AG08396 (cell line): Measurements from ENCODE around the gene JDP2.

Source experiments
- DNase-seq: peaks from one replicate; pipeline ENCODE4 v3.0.0; 2012; ENCODE audit warnings: low spot score, mixed read lengths

The JDP2 gene

GRCh38 chr14:75409316-75410205, 18.3 kb upstream of the JDP2 start:
- DNase-seq, result no peak

GRCh38 chr14:75411214-75411540, 16.6 kb upstream of the JDP2 start:
- no peak for DNase-seq

- no peak for DNase-seq
Measured at GRCh38 chr14:75413013-75413412, 14.8 kb upstream of the JDP2 start.

GRCh38 chr14:75417674-75418073, 10.1 kb upstream of the JDP2 start:
- DNase-seq, result peak; percentile 63

- no peak for DNase-seq
Measured at GRCh38 chr14:75418850-75419768, 8.7 kb upstream of the JDP2 start.

- peak; percentile 83 for DNase-seq
Measured at GRCh38 chr14:75422169-75422568, 5.7 kb upstream of the JDP2 start.

GRCh38 chr14:75424496-75424895, 3.3 kb upstream of the JDP2 start:
- no peak for DNase-seq

GRCh38 chr14:75425446-75425845, 2.4 kb upstream of the JDP2 start:
- DNase-seq, result no peak

GRCh38 chr14:75426332-75427125, 1.3 kb upstream of the JDP2 start:
- no peak for DNase-seq

- no peak for DNase-seq
Measured at GRCh38 chr14:75427126-75427481, 718 bp upstream of the JDP2 start.

- peak; percentile 62 for DNase-seq
Measured at GRCh38 chr14:75428230-75429104, 645 bp downstream of the JDP2 start.

- no peak for DNase-seq
Measured at GRCh38 chr14:75429562-75429961, 1.7 kb downstream of the JDP2 start.

- DNase-seq, result peak; percentile 65
Measured at GRCh38 chr14:75430116-75430515, 2.3 kb downstream of the JDP2 start.

GRCh38 chr14:75430526-75430925, 2.7 kb downstream of the JDP2 start:
- DNase-seq, result no peak

- DNase-seq, result no peak
Measured at GRCh38 chr14:75430976-75431375, 3.2 kb downstream of the JDP2 start.

- no peak for DNase-seq
Measured at GRCh38 chr14:75431827-75432226, 4.0 kb downstream of the JDP2 start.

GRCh38 chr14:75432411-75432810, 4.6 kb downstream of the JDP2 start:
- DNase-seq, result no peak

- DNase-seq, result no peak
Measured at GRCh38 chr14:75433631-75434071, 5.8 kb downstream of the JDP2 start.

- DNase-seq, result no peak
Measured at GRCh38 chr14:75434138-75434889, 6.5 kb downstream of the JDP2 start.

GRCh38 chr14:75434890-75435248, 7.0 kb downstream of the JDP2 start:
- no peak for DNase-seq

GRCh38 chr14:75435473-75435872, 7.7 kb downstream of the JDP2 start:
- no peak for DNase-seq
